SHP77 (cell line): Measurements from ENCODE around the gene CAMKK1.
A peak's percentile ranks its signal among the peaks of the same experiment; 100 is the strongest.

Experiments used
- DNase-seq, 2 experiments: peaks; one replicate each; lab custom pipeline; 2025; lab: John Stamatoyannopoulos, UW

Gene CAMKK1

GRCh38 chr17:3893003-3893719 lies at the start of gene CAMKK1:
CAMKK1 (minus strand) TSS chr17:3893053; CDS start chr17:3885687, 7,366 bp downstream.
- DNase-seq: peak; percentile 95 to 96

GRCh38 chr17:3940965-3941698 lies 48.3 kb upstream of the CAMKK1 start:
- DNase-seq: no peak

- no peak for DNase-seq
Observed at GRCh38 chr17:3937359-3937758, 44.5 kb upstream of the CAMKK1 start.

GRCh38 chr17:3935825-3936355 lies 43.0 kb upstream of the CAMKK1 start:
- no peak for DNase-seq

GRCh38 chr17:3935140-3935542 lies 42.3 kb upstream of the CAMKK1 start:
- peak; percentile 90 to 93 for DNase-seq

GRCh38 chr17:3929764-3930163 lies 36.9 kb upstream of the CAMKK1 start:
- DNase-seq: no peak

- DNase-seq: no peak
Observed at GRCh38 chr17:3929181-3929580, 36.3 kb upstream of the CAMKK1 start.

- no peak for DNase-seq
Observed at GRCh38 chr17:3928406-3928805, 35.6 kb upstream of the CAMKK1 start.

GRCh38 chr17:3927628-3928340 lies 34.9 kb upstream of the CAMKK1 start:
- DNase-seq: no peak

GRCh38 chr17:3926860-3927627 lies 34.2 kb upstream of the CAMKK1 start:
- DNase-seq: no peak

- DNase-seq: no peak
Observed at GRCh38 chr17:3925684-3926485, 33.0 kb upstream of the CAMKK1 start.

GRCh38 chr17:3924512-3925350 lies 31.9 kb upstream of the CAMKK1 start:
- DNase-seq: no peak

GRCh38 chr17:3923466-3924190 lies 30.8 kb upstream of the CAMKK1 start:
- DNase-seq: no peak

GRCh38 chr17:3922765-3923164 lies 29.9 kb upstream of the CAMKK1 start:
- DNase-seq: no peak

GRCh38 chr17:3921502-3922319 lies 28.9 kb upstream of the CAMKK1 start:
- no peak for DNase-seq

- DNase-seq: peak; percentile 27 to 54
Observed at GRCh38 chr17:3921006-3921405, 28.2 kb upstream of the CAMKK1 start.

GRCh38 chr17:3919123-3919624 lies 26.3 kb upstream of the CAMKK1 start:
- DNase-seq: no peak
